ENCODE data around the gene HSP90AB1.

HSP90AB1 gene

GRCh38 chr6:44269178-44269920 is 22.4 kb downstream of the HSP90AB1 start:
- DNase-seq (ENCODE audit: low read depth), result no peak

- no peak for DNase-seq (ENCODE audit: low read depth)
These were observed 23.1 kb downstream of the HSP90AB1 start, which contains the start of gene TMEM151B for GRCh38 chr6:44269921-44270525. TSS of gene TMEM151B (plus strand) at chr6:44270450. CDS start at chr6:44270743, 293 bp downstream.

- no peak for DNase-seq (ENCODE audit: low read depth)
These were observed 23.9 kb downstream of the HSP90AB1 start for GRCh38 chr6:44270526-44271405.

- DNase-seq (ENCODE audit: low read depth), result no peak
These were observed 24.5 kb downstream of the HSP90AB1 start for GRCh38 chr6:44271406-44271723.

GRCh38 chr6:44271914-44272313 is 25.0 kb downstream of the HSP90AB1 start:
- DNase-seq (ENCODE audit: low read depth), result no peak

- no peak for DNase-seq (ENCODE audit: low read depth)
These were observed 25.6 kb downstream of the HSP90AB1 start for GRCh38 chr6:44272529-44272928.

- no peak for DNase-seq (ENCODE audit: low read depth)
These were observed 26.2 kb downstream of the HSP90AB1 start for GRCh38 chr6:44272999-44273566.

- DNase-seq (ENCODE audit: low read depth), result no peak
These were observed 26.7 kb downstream of the HSP90AB1 start for GRCh38 chr6:44273617-44274016.

GRCh38 chr6:44275271-44275748 is 28.4 kb downstream of the HSP90AB1 start:
- DNase-seq (ENCODE audit: low read depth), result no peak

- no peak for DNase-seq (ENCODE audit: low read depth)
These were observed 29.1 kb downstream of the HSP90AB1 start for GRCh38 chr6:44275749-44276648.

- no peak for DNase-seq (ENCODE audit: low read depth)
These were observed 30.1 kb downstream of the HSP90AB1 start for GRCh38 chr6:44276667-44277640.

GRCh38 chr6:44277763-44278162 is 30.9 kb downstream of the HSP90AB1 start:
- DNase-seq (ENCODE audit: low read depth), result no peak

- no peak for DNase-seq (ENCODE audit: low read depth)
These were observed 31.4 kb downstream of the HSP90AB1 start for GRCh38 chr6:44278315-44278714.

- DNase-seq (ENCODE audit: low read depth), result no peak
These were observed 32.1 kb downstream of the HSP90AB1 start for GRCh38 chr6:44278774-44279697.

- no peak for DNase-seq (ENCODE audit: low read depth)
These were observed 37.2 kb downstream of the HSP90AB1 start for GRCh38 chr6:44284121-44284520.

- DNase-seq (ENCODE audit: low read depth), result no peak
These were observed 38.0 kb downstream of the HSP90AB1 start for GRCh38 chr6:44284867-44285266.

GRCh38 chr6:44285552-44286284 is 38.8 kb downstream of the HSP90AB1 start:
- no peak for DNase-seq (ENCODE audit: low read depth)

- DNase-seq (ENCODE audit: low read depth), result no peak
These were observed 39.3 kb downstream of the HSP90AB1 start for GRCh38 chr6:44286285-44286565.
